Endothelial cell of umbilical vein (primary cell): Measurements from ENCODE around the gene HTT.

Experiments
- MYC ChIP-seq: IDR thresholded peaks from one replicate; pipeline ENCODE4 v1.6.1; 2011; ENCODE audit warnings: mild to moderate bottlenecking, low read depth, low read length
- POLR2A ChIP-seq: IDR thresholded peaks from 2 replicates; pipeline ENCODE4 v1.6.1; 2012; ENCODE audit warnings: low read depth, mild to moderate bottlenecking, control low read depth, low read length
- TF ChIP-seq, protein P1 (sequence below), 2 donors: IDR thresholded peaks; 1 replicate in 1 of 2; 2 replicates in 1 of 2; pipeline ENCODE4 v1.5.1; 2011; ENCODE audit warnings: low read length in 2 of 2, mild to moderate bottlenecking in 2 of 2, moderate library complexity in 2 of 2, control low read depth in 1 of 2, inconsistent platforms in 1 of 2, low read depth in 1 of 2; ENCODE audit not compliant: insufficient read depth in 1 of 2; ENCODE audit errors: extremely low read depth in 1 of 2

DNA sequence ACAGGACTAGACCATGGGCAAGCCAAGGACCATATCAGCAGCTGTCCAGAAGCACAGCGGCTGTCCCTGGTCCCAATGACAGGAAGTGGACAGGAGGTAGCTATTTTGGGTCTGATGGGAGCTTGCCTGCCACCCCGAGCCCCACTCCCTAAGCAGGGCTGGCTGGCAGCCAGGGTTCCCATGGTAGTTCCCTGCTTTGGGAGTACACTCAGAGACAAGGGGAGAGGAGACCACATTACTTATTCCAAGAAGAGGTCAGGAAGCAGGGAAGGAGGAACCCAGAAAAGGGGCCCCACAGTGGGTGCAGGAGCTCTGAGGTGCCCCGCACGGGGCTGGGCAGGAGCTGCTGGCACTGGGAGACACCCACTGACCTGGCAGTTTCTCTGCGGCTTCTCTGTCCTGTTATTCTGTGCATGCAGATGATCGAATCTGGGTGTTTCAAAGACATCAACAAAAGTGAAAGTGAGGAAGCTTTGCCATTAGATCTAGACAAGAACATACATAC lies 36.5 kb upstream of the HTT start:
- TF ChIP-seq, protein P1, sequence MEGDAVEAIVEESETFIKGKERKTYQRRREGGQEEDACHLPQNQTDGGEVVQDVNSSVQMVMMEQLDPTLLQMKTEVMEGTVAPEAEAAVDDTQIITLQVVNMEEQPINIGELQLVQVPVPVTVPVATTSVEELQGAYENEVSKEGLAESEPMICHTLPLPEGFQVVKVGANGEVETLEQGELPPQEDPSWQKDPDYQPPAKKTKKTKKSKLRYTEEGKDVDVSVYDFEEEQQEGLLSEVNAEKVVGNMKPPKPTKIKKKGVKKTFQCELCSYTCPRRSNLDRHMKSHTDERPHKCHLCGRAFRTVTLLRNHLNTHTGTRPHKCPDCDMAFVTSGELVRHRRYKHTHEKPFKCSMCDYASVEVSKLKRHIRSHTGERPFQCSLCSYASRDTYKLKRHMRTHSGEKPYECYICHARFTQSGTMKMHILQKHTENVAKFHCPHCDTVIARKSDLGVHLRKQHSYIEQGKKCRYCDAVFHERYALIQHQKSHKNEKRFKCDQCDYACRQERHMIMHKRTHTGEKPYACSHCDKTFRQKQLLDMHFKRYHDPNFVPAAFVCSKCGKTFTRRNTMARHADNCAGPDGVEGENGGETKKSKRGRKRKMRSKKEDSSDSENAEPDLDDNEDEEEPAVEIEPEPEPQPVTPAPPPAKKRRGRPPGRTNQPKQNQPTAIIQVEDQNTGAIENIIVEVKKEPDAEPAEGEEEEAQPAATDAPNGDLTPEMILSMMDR (IDR thresholded peaks at IDR 0.05; ENCODE audit: extremely low read depth in 1 of 2, insufficient read depth in 1 of 2, low read depth in 1 of 2, low read length in 2 of 2) = no peak
- TF ChIP-seq POLR2A = no peak
- TF ChIP-seq MYC = no peak
